HEK293 (cell line): Measurements from ENCODE around the gene FGR.

Experiments
- KLF7 ChIP-seq: fragments of 450-650 bp; formaldehyde crosslinking; IDR thresholded peaks from 2 replicates; pipeline ENCODE4 v1.5.1; 2016; ENCODE audit warnings: missing biosample characterization, missing genetic modification characterization, borderline replicate concordance
- MYNN ChIP-seq: fragments of 450-650 bp; formaldehyde crosslinking; IDR thresholded peaks from 2 replicates; pipeline ENCODE4 v1.5.1; 2016; ENCODE audit warnings: missing biosample characterization, missing genetic modification characterization, borderline replicate concordance
- OVOL3 ChIP-seq: fragments of 450-650 bp; formaldehyde crosslinking; IDR thresholded peaks from 2 replicates; pipeline ENCODE4 v1.5.1; 2016; ENCODE audit warnings: missing biosample characterization, missing genetic modification characterization
- PRDM6 ChIP-seq: fragments of 450-650 bp; formaldehyde crosslinking; IDR thresholded peaks from 2 replicates; pipeline ENCODE4 v1.5.1; 2017; ENCODE audit warnings: missing biosample characterization, missing genetic modification characterization
- REPIN1 ChIP-seq: fragments of 450-650 bp; formaldehyde crosslinking; IDR thresholded peaks from 2 replicates; pipeline ENCODE4 v1.5.1; 2017; ENCODE audit warnings: missing biosample characterization, missing genetic modification characterization, low read depth
- SP3 ChIP-seq: fragments of 450-650 bp; formaldehyde crosslinking; IDR thresholded peaks from 2 replicates; pipeline ENCODE4 v1.5.1; 2016; ENCODE audit warnings: missing biosample characterization, missing genetic modification characterization
- TCF7L2 ChIP-seq: IDR thresholded peaks from 2 replicates; pipeline ENCODE4 v1.6.1; 2011; ENCODE audit warnings: low read depth, mild to moderate bottlenecking, inconsistent platforms, low read length, moderate library complexity, borderline replicate concordance
- YY2 ChIP-seq: fragments of 450-650 bp; formaldehyde crosslinking; IDR thresholded peaks from 2 replicates; pipeline ENCODE4 v1.5.1; 2016; ENCODE audit warnings: missing biosample characterization, missing genetic modification characterization
- ZBTB1 ChIP-seq: fragments of 450-650 bp; formaldehyde crosslinking; IDR thresholded peaks from 2 replicates; pipeline ENCODE4 v1.5.1; 2016; ENCODE audit warnings: missing biosample characterization, missing genetic modification characterization
- ZNF169 ChIP-seq: fragments of 450-650 bp; formaldehyde crosslinking; IDR thresholded peaks from 2 replicates; pipeline ENCODE4 v1.5.1; 2016; ENCODE audit warnings: missing biosample characterization, missing genetic modification characterization
- ZNF335 ChIP-seq: fragments of 450-650 bp; formaldehyde crosslinking; conservative IDR thresholded peaks from 2 replicates; pipeline ENCODE4 v1.5.1; 2016; ENCODE audit warnings: missing biosample characterization, missing genetic modification characterization
- ZNF366 ChIP-seq: fragments of 450-650 bp; formaldehyde crosslinking; conservative IDR thresholded peaks from 2 replicates; pipeline ENCODE4 v1.5.1; 2016; ENCODE audit warnings: missing biosample characterization, missing genetic modification characterization
- ZNF501 ChIP-seq: fragments of 450-650 bp; formaldehyde crosslinking; IDR thresholded peaks from 2 replicates; pipeline ENCODE4 v1.5.1; 2016; ENCODE audit warnings: missing biosample characterization, missing genetic modification characterization
- ZNF530 ChIP-seq: fragments of 450-650 bp; formaldehyde crosslinking; IDR thresholded peaks from 2 replicates; pipeline ENCODE4 v1.5.1; 2016; ENCODE audit warnings: low read depth, missing biosample characterization, missing genetic modification characterization
- ZNF544 ChIP-seq: fragments of 450-650 bp; formaldehyde crosslinking; IDR thresholded peaks from 2 replicates; pipeline ENCODE4 v1.5.0; 2017; ENCODE audit warnings: missing biosample characterization, missing genetic modification characterization
- ZNF548 ChIP-seq: fragments of 450-650 bp; formaldehyde crosslinking; IDR thresholded peaks from 2 replicates; pipeline ENCODE4 v1.5.1; 2016; ENCODE audit warnings: missing biosample characterization, missing genetic modification characterization
- ZNF580 ChIP-seq: fragments of 450-650 bp; formaldehyde crosslinking; IDR thresholded peaks from 2 replicates; pipeline ENCODE4 v1.5.1; 2016; ENCODE audit warnings: missing biosample characterization, missing genetic modification characterization
- ZNF600 ChIP-seq: fragments of 450-650 bp; formaldehyde crosslinking; IDR thresholded peaks from 2 replicates; pipeline ENCODE4 v1.5.1; 2016; ENCODE audit warnings: missing biosample characterization, missing genetic modification characterization
- ZNF629 ChIP-seq: fragments of 450-650 bp; formaldehyde crosslinking; IDR thresholded peaks from 2 replicates; pipeline ENCODE4 v1.5.1; 2017; ENCODE audit warnings: missing biosample characterization, missing genetic modification characterization
- ZNF645 ChIP-seq: fragments of 450-650 bp; formaldehyde crosslinking; IDR thresholded peaks from 2 replicates; pipeline ENCODE4; 2016; ENCODE audit warnings: missing biosample characterization, missing genetic modification characterization
- ZNF654 ChIP-seq: fragments of 450-650 bp; formaldehyde crosslinking; IDR thresholded peaks from 2 replicates; pipeline ENCODE4 v1.5.1; 2016; ENCODE audit warnings: low read depth, missing biosample characterization, missing genetic modification characterization
- ZNF670 ChIP-seq: fragments of 450-650 bp; formaldehyde crosslinking; IDR thresholded peaks from 2 replicates; pipeline ENCODE4 v1.5.1; 2016; ENCODE audit warnings: missing biosample characterization, missing genetic modification characterization, low read depth
- ZNF707 ChIP-seq: fragments of 450-650 bp; formaldehyde crosslinking; IDR thresholded peaks from 2 replicates; pipeline ENCODE4 v1.5.1; 2016; ENCODE audit warnings: missing biosample characterization, missing genetic modification characterization
- ZNF747 ChIP-seq: fragments of 450-650 bp; formaldehyde crosslinking; IDR thresholded peaks from 2 replicates; pipeline ENCODE4 v1.5.1; 2016; ENCODE audit warnings: missing biosample characterization, missing genetic modification characterization
- ZSCAN30 ChIP-seq: fragments of 450-650 bp; IDR thresholded peaks from 2 replicates; pipeline ENCODE4 v1.5.1; 2018; ENCODE audit warnings: missing biosample characterization, mild to moderate bottlenecking, missing genetic modification characterization, moderate library complexity
- TF ChIP-seq, protein P1 (sequence below): fragments of 450-650 bp; formaldehyde crosslinking; IDR thresholded peaks from 2 replicates; pipeline ENCODE4 v1.5.1; 2016; ENCODE audit warnings: missing biosample characterization, missing genetic modification characterization
- TF ChIP-seq, protein P2 (sequence below): fragments of 450-650 bp; formaldehyde crosslinking; IDR thresholded peaks from 2 replicates; pipeline ENCODE4 v1.5.1; 2016; ENCODE audit warnings: missing biosample characterization, missing genetic modification characterization
- TF ChIP-seq, protein P3 (sequence below): fragments of 450-650 bp; formaldehyde crosslinking; IDR thresholded peaks from 2 replicates; pipeline ENCODE4 v1.5.1; 2016; ENCODE audit warnings: missing biosample characterization, missing genetic modification characterization

FGR gene

GRCh38 chr1:27601771-27602461 lies 33.1 kb downstream of the FGR start (continued):
- TF ChIP-seq, protein P1, sequence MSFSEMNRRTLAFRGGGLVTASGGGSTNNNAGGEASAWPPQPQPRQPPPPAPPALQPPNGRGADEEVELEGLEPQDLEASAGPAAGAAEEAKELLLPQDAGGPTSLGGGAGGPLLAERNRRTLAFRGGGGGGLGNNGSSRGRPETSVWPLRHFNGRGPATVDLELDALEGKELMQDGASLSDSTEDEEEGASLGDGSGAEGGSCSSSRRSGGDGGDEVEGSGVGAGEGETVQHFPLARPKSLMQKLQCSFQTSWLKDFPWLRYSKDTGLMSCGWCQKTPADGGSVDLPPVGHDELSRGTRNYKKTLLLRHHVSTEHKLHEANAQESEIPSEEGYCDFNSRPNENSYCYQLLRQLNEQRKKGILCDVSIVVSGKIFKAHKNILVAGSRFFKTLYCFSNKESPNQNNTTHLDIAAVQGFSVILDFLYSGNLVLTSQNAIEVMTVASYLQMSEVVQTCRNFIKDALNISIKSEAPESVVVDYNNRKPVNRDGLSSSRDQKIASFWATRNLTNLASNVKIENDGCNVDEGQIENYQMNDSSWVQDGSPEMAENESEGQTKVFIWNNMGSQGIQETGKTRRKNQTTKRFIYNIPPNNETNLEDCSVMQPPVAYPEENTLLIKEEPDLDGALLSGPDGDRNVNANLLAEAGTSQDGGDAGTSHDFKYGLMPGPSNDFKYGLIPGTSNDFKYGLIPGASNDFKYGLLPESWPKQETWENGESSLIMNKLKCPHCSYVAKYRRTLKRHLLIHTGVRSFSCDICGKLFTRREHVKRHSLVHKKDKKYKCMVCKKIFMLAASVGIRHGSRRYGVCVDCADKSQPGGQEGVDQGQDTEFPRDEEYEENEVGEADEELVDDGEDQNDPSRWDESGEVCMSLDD, result 0 out of 2 replicates have a peak, but pooled peaks have one; percentile 15
- TF ChIP-seq ZNF335 (tag by site-specific recombination) (peak; percentile 50; the same call in 1 of the 2 replicates), TCF7L2 (no peak), ZNF707 (no peak), ZNF654 (tag by site-specific recombination) (no peak), ZNF645 (no peak), ZNF629 (tag by site-specific recombination) (no peak), ZNF747 (tag by site-specific recombination) (no peak), ZNF670 (tag by site-specific recombination) (no peak), REPIN1 (no peak), SP3 (tag by site-specific recombination) (peak; percentile 62), ZNF600 (no peak; the same call in none of the 2 replicates), ZNF580 (no peak), ZSCAN30 (no peak), ZNF169 (tag by site-specific recombination) (no peak), ZBTB1 (tag by site-specific recombination) (no peak), KLF7 (tag by site-specific recombination) (no peak), ZNF544 (tag by site-specific recombination) (no peak), ZNF530 (tag by site-specific recombination) (no peak), ZNF366 (tag by site-specific recombination) (no peak), OVOL3 (tag by site-specific recombination) (no peak), ZNF548 (tag by site-specific recombination) (no peak), PRDM6 (tag by site-specific recombination) (no peak), YY2 (no peak), MYNN (tag by site-specific recombination) (no peak), ZNF501 (no peak)
- TF ChIP-seq, protein P2, sequence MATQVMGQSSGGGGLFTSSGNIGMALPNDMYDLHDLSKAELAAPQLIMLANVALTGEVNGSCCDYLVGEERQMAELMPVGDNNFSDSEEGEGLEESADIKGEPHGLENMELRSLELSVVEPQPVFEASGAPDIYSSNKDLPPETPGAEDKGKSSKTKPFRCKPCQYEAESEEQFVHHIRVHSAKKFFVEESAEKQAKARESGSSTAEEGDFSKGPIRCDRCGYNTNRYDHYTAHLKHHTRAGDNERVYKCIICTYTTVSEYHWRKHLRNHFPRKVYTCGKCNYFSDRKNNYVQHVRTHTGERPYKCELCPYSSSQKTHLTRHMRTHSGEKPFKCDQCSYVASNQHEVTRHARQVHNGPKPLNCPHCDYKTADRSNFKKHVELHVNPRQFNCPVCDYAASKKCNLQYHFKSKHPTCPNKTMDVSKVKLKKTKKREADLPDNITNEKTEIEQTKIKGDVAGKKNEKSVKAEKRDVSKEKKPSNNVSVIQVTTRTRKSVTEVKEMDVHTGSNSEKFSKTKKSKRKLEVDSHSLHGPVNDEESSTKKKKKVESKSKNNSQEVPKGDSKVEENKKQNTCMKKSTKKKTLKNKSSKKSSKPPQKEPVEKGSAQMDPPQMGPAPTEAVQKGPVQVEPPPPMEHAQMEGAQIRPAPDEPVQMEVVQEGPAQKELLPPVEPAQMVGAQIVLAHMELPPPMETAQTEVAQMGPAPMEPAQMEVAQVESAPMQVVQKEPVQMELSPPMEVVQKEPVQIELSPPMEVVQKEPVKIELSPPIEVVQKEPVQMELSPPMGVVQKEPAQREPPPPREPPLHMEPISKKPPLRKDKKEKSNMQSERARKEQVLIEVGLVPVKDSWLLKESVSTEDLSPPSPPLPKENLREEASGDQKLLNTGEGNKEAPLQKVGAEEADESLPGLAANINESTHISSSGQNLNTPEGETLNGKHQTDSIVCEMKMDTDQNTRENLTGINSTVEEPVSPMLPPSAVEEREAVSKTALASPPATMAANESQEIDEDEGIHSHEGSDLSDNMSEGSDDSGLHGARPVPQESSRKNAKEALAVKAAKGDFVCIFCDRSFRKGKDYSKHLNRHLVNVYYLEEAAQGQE (tag by site-specific recombination), result no peak
- TF ChIP-seq, protein P3, sequence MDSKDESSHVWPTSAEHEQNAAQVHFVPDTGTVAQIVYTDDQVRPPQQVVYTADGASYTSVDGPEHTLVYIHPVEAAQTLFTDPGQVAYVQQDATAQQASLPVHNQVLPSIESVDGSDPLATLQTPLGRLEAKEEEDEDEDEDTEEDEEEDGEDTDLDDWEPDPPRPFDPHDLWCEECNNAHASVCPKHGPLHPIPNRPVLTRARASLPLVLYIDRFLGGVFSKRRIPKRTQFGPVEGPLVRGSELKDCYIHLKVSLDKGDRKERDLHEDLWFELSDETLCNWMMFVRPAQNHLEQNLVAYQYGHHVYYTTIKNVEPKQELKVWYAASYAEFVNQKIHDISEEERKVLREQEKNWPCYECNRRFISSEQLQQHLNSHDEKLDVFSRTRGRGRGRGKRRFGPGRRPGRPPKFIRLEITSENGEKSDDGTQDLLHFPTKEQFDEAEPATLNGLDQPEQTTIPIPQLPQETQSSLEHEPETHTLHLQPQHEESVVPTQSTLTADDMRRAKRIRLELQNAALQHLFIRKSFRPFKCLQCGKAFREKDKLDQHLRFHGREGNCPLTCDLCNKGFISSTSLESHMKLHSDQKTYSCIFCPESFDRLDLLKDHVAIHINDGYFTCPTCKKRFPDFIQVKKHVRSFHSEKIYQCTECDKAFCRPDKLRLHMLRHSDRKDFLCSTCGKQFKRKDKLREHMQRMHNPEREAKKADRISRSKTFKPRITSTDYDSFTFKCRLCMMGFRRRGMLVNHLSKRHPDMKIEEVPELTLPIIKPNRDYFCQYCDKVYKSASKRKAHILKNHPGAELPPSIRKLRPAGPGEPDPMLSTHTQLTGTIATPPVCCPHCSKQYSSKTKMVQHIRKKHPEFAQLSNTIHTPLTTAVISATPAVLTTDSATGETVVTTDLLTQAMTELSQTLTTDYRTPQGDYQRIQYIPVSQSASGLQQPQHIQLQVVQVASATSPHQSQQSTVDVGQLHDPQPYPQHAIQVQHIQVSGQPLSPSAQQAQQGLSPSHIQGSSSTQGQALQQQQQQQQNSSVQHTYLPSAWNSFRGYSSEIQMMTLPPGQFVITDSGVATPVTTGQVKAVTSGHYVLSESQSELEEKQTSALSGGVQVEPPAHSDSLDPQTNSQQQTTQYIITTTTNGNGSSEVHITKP (tag by site-specific recombination), result peak; percentile 55
